GM13976 (cell line): Measurements from ENCODE around the gene ZNF462.

Source experiments
- DNase-seq: peaks from one replicate; pipeline ENCODE4 v3.0.0; 2012; ENCODE audit warnings: low spot score
- in situ Hi-C: fragments of 300-500 bp; cut with MboI; formaldehyde crosslinking; loops from one replicate; pipeline ENCODE4 v1.12.0; 2022; ENCODE audit warnings: low sequenced_read_pairs, mixed read lengths, inconsistent platforms; ENCODE audit not compliant: unreplicated experiment
- TF ChIP-seq, protein P1 (sequence below): IDR thresholded peaks from 2 replicates; pipeline ENCODE4 v1.5.1; 2012; ENCODE audit warnings: borderline replicate concordance, mild to moderate bottlenecking; ENCODE audit not compliant: insufficient read depth; ENCODE audit errors: extremely low read depth, missing control alignments, control extremely low read depth

Gene ZNF462

DNA sequence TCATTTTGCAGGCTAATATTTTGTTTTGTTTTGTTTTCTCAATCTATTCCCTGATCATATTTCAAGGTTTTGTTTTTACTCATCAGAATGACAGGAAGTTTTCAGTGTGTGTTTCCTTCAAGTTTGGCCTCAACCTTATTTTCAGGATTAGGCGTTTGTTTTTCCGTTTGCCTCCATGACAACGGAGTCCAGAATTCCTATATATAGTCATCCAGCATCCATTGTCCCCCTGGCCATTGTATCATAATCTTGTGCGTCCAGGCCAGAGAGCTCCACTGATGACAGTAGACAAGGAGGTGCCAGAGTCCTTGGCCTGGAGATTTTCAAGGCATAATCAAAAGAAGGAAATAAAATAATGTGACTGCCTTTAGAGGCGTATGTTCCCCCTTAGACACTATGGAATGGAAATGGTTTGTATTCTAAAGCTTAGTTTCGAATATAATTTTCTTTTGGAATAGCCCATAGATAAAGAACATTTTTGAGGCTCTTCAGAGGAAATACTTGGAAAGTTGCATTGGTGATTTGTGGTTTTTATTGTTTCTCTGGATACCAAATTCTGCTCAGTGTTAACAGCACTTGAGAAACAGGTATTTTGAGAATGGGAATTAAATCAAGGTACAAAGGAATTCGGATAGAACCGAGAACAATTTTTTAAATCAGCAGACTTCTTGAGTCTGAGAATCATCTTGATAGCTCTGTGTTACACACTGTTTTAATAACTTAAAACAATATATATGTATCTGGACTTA, 99.8 kb downstream of the ZNF462 start:
- TF ChIP-seq, protein P1, sequence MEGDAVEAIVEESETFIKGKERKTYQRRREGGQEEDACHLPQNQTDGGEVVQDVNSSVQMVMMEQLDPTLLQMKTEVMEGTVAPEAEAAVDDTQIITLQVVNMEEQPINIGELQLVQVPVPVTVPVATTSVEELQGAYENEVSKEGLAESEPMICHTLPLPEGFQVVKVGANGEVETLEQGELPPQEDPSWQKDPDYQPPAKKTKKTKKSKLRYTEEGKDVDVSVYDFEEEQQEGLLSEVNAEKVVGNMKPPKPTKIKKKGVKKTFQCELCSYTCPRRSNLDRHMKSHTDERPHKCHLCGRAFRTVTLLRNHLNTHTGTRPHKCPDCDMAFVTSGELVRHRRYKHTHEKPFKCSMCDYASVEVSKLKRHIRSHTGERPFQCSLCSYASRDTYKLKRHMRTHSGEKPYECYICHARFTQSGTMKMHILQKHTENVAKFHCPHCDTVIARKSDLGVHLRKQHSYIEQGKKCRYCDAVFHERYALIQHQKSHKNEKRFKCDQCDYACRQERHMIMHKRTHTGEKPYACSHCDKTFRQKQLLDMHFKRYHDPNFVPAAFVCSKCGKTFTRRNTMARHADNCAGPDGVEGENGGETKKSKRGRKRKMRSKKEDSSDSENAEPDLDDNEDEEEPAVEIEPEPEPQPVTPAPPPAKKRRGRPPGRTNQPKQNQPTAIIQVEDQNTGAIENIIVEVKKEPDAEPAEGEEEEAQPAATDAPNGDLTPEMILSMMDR = no peak
- in situ Hi-C loops = no loop called here
- no peak for DNase-seq

DNA sequence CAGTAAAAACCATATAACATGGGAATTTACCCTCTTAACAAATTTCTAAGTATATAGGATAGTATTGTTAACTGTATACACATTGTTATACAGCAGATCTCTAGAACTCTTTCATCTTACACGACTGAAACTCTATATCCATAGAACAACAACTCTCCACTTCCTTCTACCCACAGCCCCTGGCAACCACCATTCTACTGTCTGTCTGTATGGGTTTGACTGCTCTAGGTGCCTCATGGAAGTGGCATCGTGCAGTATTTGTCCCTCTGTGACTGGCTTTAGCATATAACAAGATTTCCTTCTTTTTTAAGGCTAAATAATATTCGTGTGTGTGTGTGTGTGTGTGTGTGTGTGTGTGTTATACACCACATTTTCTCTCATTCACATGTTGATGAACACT, 100.7 kb downstream of the ZNF462 start:
- no peak for DNase-seq

DNA sequence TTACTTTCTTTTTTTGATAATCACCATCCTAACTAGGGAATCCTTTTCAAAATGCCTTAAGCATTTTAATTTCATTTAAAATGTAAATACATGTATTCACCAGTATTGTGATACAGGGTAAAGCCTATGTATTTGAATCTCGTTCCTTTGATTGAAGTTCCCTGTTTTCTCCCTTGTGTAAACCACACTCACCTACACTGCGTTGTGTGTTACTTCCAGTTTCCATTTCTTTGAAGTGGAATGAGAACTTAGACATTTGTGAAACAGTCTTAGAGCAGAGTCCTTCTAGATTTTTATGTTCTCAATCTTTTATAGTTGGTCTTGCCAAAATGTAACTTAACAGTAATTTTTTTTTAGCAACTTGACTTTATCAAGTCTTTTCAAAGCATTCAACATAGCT, 101.4 kb downstream of the ZNF462 start:
- TF ChIP-seq, protein P1 = no peak
- in situ Hi-C loops = no loop called here
- no peak for DNase-seq

More for the DNA sequence above, 100.7 kb downstream of the ZNF462 start:
- TF ChIP-seq, protein P1 = no peak
- in situ Hi-C loops = no loop called here

DNA sequence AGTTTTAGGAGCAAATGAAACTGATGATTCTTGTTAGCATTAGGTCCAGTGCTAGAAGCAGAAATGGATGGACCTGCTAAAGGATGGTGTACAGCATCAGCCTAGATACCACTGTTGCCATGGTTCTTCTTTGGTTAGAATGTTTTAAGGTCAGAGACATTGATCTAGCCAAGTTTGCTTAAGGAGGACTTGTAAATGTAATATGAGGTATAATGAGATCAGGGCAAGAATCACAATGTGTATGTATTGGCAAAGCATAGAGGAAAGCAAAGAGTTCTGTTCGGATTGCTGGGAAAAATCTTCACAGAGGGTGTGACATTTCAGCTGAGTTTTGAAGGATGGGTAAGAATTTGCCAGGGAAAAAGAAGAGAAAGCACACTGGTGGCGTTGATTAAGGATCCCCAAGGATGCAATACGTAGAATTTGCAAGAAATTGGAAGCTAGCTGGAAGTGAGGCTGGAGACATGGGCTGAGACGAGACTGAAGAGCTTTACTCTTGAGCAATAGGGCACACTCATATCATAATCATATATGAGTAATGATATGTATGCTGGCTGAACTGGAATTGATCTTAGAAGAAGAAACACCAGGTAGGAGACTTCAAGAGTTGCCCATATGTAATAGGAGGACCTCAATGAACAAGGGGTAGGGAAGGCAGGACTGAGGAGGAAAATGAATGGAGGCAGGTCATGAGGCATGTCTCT, 102.0 kb downstream of the ZNF462 start:
- DNase-seq = no peak
- in situ Hi-C loops = no loop called here
- TF ChIP-seq, protein P1 = no peak

DNA sequence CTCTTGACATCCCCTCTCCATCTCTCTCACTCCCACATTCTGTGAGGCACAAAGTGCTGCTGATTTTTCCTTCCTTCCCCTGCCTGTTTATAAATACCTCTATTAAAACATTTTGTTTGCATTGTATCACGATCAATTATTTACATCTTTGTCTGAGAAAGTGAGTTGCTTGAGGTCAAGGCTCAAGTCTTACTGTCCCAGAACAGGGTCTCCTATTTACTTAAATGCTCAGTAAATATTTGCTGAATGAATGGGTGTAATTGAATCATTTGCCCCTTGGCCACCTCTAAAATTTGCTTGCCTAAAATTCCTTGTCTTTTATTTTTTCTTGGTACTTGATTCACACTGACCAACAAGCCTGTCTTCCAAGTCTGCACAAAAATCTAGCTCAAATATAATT, 103.5 kb downstream of the ZNF462 start:
- in situ Hi-C loops = no loop called here
- TF ChIP-seq, protein P1 = no peak
- DNase-seq = no peak

DNA sequence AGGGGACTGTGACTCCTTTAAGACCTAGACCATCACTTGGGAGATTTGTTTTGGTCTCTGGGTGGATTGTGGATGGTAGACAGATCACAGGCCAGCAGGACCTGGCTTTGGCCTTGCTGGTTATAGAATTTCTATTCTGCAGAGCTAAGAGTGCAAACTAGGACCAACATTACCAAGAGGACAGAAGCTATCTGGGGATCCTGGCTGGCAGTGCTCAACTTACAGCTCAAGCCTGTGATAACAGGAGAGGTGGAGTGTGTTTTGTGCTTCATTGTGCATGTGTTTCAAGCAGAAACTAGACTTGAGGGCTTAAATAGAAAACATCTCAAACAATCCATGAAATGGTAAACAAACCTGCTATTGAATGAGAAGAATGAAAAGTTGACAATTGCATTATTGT, 106.7 kb downstream of the ZNF462 start:
- DNase-seq = no peak
- TF ChIP-seq, protein P1 = no peak
- in situ Hi-C loops = no loop called here
